ENCODE data around the gene CDT1. TPM values are rescaled to one million over a fixed set of nuclear protein-coding genes. Genes with fewer than 3 reads are reported as not detected.

Gene CDT1
- total RNA-seq, 1 experiment from 2014 or later: 74.1 TPM

GRCh38 chr16:88813269-88814143, 9.9 kb downstream of the CDT1 start:
- Histone ChIP-seq H3K18ac (ENCODE audit: insufficient read length, low read depth, low read length) (no peak overlapping the region), H3K23ac (ENCODE audit: insufficient read length, low read depth, low read length) (no peak overlapping the region), H4K20me1 (ENCODE audit: control insufficient read depth, insufficient read depth, insufficient read length) (peaks cover 3% of the 10 kb centered on the region), H3K9me3 (ENCODE audit: control insufficient read depth, low read depth, low read length) (no peaks in the 10 kb centered on the region), H2BK5ac (ENCODE audit: insufficient read length, low read length) (no peak overlapping the region), H2AFZ (ENCODE audit: low read length) (no peak overlapping the region), H2BK120ac (ENCODE audit: low read depth, low read length, poor library complexity, severe bottlenecking) (no peak overlapping the region), H3K14ac (ENCODE audit: insufficient read depth, low read length) (no peak overlapping the region), H4K5ac (ENCODE audit: insufficient read length, low read depth, low read length) (no peak overlapping the region), H4K91ac (ENCODE audit: insufficient read length, low read depth, low read length) (no peak overlapping the region), H2BK12ac (ENCODE audit: insufficient read length, low read depth, low read length) (no peak overlapping the region), H3T11ph (ENCODE audit: low read length) (no peak overlapping the region), H4K8ac (replicated peaks; ENCODE audit: insufficient read length, low read depth, low read length) (no peak overlapping the region), H3K27ac (ENCODE audit: insufficient read length, low read depth, low read length) (no peak overlapping the region), H2BK15ac (ENCODE audit: low read depth, low read length) (no peak overlapping the region), H3K79me1 (ENCODE audit: insufficient read depth, low read depth, low read length, poor library complexity, severe bottlenecking) (no peaks in the 10 kb centered on the region), H3K4me1 (ENCODE audit: insufficient read depth, low read length) (no peaks in the 10 kb centered on the region), H2BK20ac (ENCODE audit: low read depth, low read length, poor library complexity, severe bottlenecking) (no peak overlapping the region), H3K56ac (ENCODE audit: insufficient read length, low read depth, low read length) (no peak overlapping the region), H3K79me2 (ENCODE audit: insufficient read depth, low read length) (peaks cover 3% of the 10 kb centered on the region; the same call in 1 of the 2 replicates), H3K4me2 (ENCODE audit: insufficient read depth, insufficient read length, low read length) (no peak overlapping the region), H3K4ac (ENCODE audit: low read depth, low read length) (no peak overlapping the region), H2AK5ac (ENCODE audit: insufficient read length, low read length) (no peak overlapping the region), H3K9ac (ENCODE audit: extremely low read depth, insufficient read length, low read length) (no peak overlapping the region), H3K27me3 (ENCODE audit: insufficient read depth, low read length) (no peaks in the 10 kb centered on the region), H3K23me2 (ENCODE audit: insufficient read length, low read depth, low read length, poor library complexity, severe bottlenecking) (peaks cover 9% of the 10 kb centered on the region)
- Mint-ChIP-seq H3K4me1 (peaks cover 6 to 10% of the 10 kb centered on the region in 2 experiments), H3K27ac (no peak overlapping the region), H3K27me3 (ENCODE audit: low read depth) (no peaks in the 10 kb centered on the region; the same call in 1 of the 2 replicates), H3K9me3 (no peaks in the 10 kb centered on the region), H3K4me3 (peak overlapping the region; percentile 24 to 40; a peak in 3 of 5 replicates), H3K36me3 (ENCODE audit: insufficient read depth in 1 of 3, low read depth in 3 of 3) (peaks cover 7 to 25% (median 17%) of the 10 kb centered on the region in 3 experiments; a peak in 6 of 7 replicates)
- no CpG with 5 or more reads among the region's 26 CpGs for WGBS (ENCODE audit: extremely low coverage, insufficient read length, low lambda C conversion rate)
- DNase-seq: no peak
- no peak for TF ChIP-seq CTCF (conservative IDR thresholded peaks at IDR 0.05)

Measured in H9 (cell line).